Colonic mucosa (tissue), 4 donors: ENCODE results near the gene F2RL3. TPM values are rescaled to one million over a fixed set of nuclear protein-coding genes. Genes with fewer than 3 reads are reported as not detected.

Source experiments
- DNase-seq: peaks from one replicate; pipeline ENCODE4 v3.0.0-alpha.2; 2020
- H3K27ac ChIP-seq: fragments of 200-600 bp; one replicate; pipeline ENCODE4 v1.8.0; 2021
- H3K27me3 ChIP-seq: fragments of 200-600 bp; one replicate; pipeline ENCODE4 v1.8.0; 2021
- H3K36me3 ChIP-seq: fragments of 200-600 bp; one replicate; pipeline ENCODE4 v1.8.0; 2021
- H3K4me1 ChIP-seq: fragments of 200-600 bp; one replicate; pipeline ENCODE4 v1.8.0; 2021; ENCODE audit warnings: mild to moderate bottlenecking
- H3K4me3 ChIP-seq: fragments of 200-600 bp; one replicate; pipeline ENCODE4 v1.8.0; 2021
- H3K9ac ChIP-seq, 2 donors: one replicate each; pipeline ENCODE4 v1.7.0; 2013; ENCODE audit warnings: control low read depth in 2 of 2, low read depth in 2 of 2, low read length in 2 of 2
- H3K9me3 ChIP-seq: fragments of 200-600 bp; one replicate; pipeline ENCODE4 v1.8.0; 2021
- intact Hi-C: fragments of 100-400 bp; cut with DNase I; formaldehyde crosslinking; loops from one replicate; pipeline ENCODE4 v1.14.1; 2022
- total RNA-seq, 2 donors: library from RNA; stranded (reverse); fragmentation: NEBNext Ultra II Directional in 1 of 2; extraction: Animal tissue kit (Norgen Biotek cat#: 25700) in 1 of 2; gene quantifications; one replicate each; pipeline ENCODE4 v1.2.1, GENCODE V29; 2021
- TF ChIP-seq, protein P1 (sequence below): fragments of 200-600 bp; IDR thresholded peaks from one replicate; pipeline ENCODE4 v1.8.0; 2022; ENCODE audit warnings: antibody characterized with exemption, mild to moderate bottlenecking
- donor health status: healthy.
- donor health status: DM: no; HTN: no; CAD: no.
- donor health status: DM: no; HTN: no; CAD: no.

The F2RL3 gene
- total RNA-seq, 2 donors from 2014 or later, result 0.84 to 0.98 TPM

DNA sequence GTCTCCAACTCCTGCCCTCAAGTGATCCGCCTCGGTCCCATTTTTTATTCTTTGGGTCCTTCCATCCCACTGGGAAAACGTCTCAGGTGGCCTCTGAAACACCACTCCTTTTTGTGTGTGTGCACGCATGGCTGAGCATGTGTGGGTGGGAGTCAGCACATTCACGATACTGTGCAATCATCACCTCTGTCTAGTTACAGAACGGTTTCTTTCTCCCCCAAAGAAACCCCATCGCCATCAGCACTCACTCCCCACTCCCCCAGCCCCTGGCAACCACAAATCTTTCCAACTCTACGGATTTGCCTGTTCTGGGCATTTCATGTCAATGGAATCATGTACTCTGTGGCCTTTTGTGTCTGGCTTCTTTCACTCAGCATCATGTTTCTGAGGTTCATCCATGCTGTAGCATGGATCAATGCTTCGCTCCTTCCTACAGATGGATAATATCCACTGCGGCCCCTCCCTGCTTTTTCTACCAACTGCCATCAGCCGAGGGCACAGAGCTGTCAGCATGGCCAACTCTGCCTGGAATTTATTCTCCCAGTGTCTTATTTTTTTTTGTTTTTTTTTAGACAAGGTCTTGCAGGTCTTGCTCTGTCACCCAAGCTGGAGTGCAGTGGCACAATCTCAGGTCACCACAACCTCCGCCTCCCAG lies 9.7 kb downstream of the F2RL3 start:
- Histone ChIP-seq H3K36me3 (no peaks in the 10 kb centered on the region), H3K27me3 (peaks cover 7% of the 10 kb centered on the region), H3K4me3 (no peak overlapping the region), H3K4me1 (no peaks in the 10 kb centered on the region), H3K9me3 (no peaks in the 10 kb centered on the region), H3K27ac (no peak overlapping the region), H3K9ac (no peak overlapping the region)
- TF ChIP-seq, protein P1, sequence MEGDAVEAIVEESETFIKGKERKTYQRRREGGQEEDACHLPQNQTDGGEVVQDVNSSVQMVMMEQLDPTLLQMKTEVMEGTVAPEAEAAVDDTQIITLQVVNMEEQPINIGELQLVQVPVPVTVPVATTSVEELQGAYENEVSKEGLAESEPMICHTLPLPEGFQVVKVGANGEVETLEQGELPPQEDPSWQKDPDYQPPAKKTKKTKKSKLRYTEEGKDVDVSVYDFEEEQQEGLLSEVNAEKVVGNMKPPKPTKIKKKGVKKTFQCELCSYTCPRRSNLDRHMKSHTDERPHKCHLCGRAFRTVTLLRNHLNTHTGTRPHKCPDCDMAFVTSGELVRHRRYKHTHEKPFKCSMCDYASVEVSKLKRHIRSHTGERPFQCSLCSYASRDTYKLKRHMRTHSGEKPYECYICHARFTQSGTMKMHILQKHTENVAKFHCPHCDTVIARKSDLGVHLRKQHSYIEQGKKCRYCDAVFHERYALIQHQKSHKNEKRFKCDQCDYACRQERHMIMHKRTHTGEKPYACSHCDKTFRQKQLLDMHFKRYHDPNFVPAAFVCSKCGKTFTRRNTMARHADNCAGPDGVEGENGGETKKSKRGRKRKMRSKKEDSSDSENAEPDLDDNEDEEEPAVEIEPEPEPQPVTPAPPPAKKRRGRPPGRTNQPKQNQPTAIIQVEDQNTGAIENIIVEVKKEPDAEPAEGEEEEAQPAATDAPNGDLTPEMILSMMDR, result no peak
- intact Hi-C loops, result loop anchor here (5.0 kb wide), 1 partner anchor 186 kb away; no protein-coding TSS in a partner anchor
- DNase-seq, result no peak

DNA sequence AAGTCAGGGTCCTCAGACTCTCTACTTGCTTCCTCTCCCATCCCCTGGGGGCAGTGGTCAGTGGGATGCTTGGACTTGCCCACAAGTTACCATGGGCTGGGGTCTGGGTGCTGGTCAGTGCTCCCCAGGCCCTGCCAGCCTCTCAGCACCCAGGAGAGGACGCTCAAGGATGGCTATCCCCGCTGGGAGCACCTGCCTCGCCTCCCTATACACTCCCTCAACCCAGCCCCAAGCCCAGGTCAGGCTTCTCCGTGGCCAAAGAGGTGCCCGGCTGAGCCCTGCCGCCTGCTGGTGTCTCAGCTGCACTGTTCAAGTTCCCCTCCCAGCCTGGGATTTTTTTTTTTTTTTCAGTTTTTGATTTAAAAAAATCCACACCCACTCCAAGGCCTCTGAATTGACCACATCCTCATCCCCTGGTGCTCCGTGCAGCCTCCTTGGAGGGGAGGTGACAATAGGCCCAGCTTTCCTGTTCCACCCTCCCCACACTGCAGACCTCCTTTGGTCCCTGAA lies 10.8 kb downstream of the F2RL3 start:
- intact Hi-C loops, result loop anchor here (5.0 kb wide), 2 partner anchors 127 to 187 kb away; no protein-coding TSS in a partner anchor
- no peaks in the 10 kb centered on the region for H3K36me3 ChIP-seq
- TF ChIP-seq, protein P1, result peak; percentile 50
- H3K9me3 ChIP-seq, result no peaks in the 10 kb centered on the region
- H3K27me3 ChIP-seq, result peaks cover 7% of the 10 kb centered on the region
- H3K27ac ChIP-seq, result no peak overlapping the region
- no peak overlapping the region for H3K4me3 ChIP-seq
- no peak overlapping the region for H3K9ac ChIP-seq
- no peaks in the 10 kb centered on the region for H3K4me1 ChIP-seq
- DNase-seq, result peak; percentile 40

DNA sequence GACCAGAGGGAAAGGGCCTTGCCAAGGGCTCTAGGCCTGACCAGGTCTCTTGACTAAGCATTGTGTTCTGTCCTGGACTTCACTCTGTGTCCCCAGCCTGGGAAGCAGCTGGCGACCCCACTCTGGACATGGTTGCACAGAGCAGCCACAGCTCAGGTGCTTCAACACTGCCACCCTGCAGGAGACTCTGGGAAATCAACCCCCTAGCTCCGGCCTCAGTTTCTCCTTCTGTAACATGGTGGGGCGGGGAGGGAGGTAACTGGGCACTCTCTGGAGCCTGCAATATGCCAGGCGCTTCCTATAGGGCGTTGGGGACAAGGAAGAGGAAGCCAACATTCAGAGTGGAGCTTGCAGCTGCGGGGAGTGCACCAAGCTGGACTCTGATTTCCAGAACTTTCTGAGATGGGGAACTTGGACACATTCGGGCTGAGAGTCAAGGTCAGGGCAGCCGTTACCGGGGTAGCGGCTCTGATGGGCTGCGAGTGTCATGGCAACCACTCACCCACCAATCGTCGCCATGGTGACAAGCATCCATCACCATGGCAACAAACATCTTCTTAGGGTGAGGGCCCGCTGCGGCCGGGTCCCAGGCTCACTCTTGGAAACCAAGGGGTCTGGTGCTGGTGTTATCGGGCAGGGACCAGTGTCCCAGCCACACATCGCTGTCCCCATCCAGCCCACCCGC lies 12.8 kb downstream of the F2RL3 start:
- no peak overlapping the region for H3K27ac ChIP-seq
- no peak overlapping the region for H3K9ac ChIP-seq
- no peaks in the 10 kb centered on the region for H3K36me3 ChIP-seq
- TF ChIP-seq, protein P1, result no peak
- no peak for DNase-seq
- intact Hi-C loops, result loop anchor here (5.0 kb wide), 1 partner anchor 129 kb away; no protein-coding TSS in a partner anchor
- H3K4me1 ChIP-seq, result no peaks in the 10 kb centered on the region
- H3K4me3 ChIP-seq, result no peak overlapping the region
- no peaks in the 10 kb centered on the region for H3K9me3 ChIP-seq
- H3K27me3 ChIP-seq, result no peaks in the 10 kb centered on the region

DNA sequence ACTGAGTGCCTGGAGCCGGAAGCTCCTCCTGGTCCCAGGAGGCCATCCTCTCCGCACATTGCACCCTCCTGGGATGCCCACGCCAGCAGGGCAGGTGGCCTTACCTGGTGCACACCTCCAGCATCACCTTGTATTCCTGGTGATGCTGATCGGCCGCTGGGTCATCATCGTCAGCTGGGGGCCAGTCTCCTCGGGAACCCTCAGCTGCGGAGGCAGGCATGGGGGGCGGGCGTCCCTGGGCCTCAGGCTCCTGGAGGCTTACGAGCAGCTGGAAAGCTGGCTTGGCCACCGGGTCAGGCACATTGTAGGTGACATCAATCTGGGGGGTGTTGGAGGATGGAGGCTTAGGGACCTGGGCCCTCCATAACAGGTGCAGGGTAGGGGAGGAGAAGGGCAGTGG lies 13.7 kb downstream of the F2RL3 start:
- intact Hi-C loops, result loop anchor here (5.0 kb wide), 1 partner anchor 130 kb away; no protein-coding TSS in a partner anchor
- TF ChIP-seq, protein P1, result no peak
- H3K9me3 ChIP-seq, result no peaks in the 10 kb centered on the region
- no peak overlapping the region for H3K27ac ChIP-seq
- no peak overlapping the region for H3K4me3 ChIP-seq
- no peak overlapping the region for H3K9ac ChIP-seq
- H3K4me1 ChIP-seq, result no peaks in the 10 kb centered on the region
- H3K36me3 ChIP-seq, result no peaks in the 10 kb centered on the region
- no peaks in the 10 kb centered on the region for H3K27me3 ChIP-seq
- no peak for DNase-seq

DNA sequence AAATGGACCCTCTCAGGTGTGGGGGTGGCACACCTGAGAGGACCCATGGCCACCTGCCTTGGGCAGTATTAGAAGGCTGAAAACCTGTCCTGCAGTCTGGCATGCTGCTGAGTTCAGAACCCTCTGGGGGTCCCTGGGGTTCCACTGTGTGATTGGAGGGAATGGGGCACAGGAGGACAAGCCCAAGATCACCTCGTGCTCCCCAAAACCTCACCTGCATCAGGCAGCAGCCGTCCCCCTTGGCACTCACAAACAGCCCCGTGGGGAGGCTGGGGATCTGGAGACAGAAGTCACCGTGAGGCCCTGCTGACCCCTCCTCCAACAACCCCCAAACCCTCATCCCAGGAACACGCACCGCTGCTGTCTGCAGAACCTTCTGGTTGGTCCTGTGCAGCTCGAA lies 14.5 kb downstream of the F2RL3 start:
- H3K36me3 ChIP-seq, result no peaks in the 10 kb centered on the region
- H3K9me3 ChIP-seq, result no peaks in the 10 kb centered on the region
- H3K4me3 ChIP-seq, result no peak overlapping the region
- H3K4me1 ChIP-seq, result no peaks in the 10 kb centered on the region
- no peak overlapping the region for H3K27ac ChIP-seq
- TF ChIP-seq, protein P1, result no peak
- no peak overlapping the region for H3K9ac ChIP-seq
- no peak for DNase-seq
- intact Hi-C loops, result loop anchor here (5.0 kb wide), 1 partner anchor 131 kb away; no protein-coding TSS in a partner anchor
- H3K27me3 ChIP-seq, result no peaks in the 10 kb centered on the region
